GM23338 (cell line): ENCODE data around the gene KCNN3.

Source experiments
- POLR2AphosphoS5 ChIP-seq: IDR thresholded peaks from 2 replicates; pipeline ENCODE4 v1.6.1; 2016; ENCODE audit warnings: antibody characterized with exemption, low read depth
- TF ChIP-seq, protein P1 (sequence below), 2 experiments: fragments of 200-600 bp in 1 of 2; sonication (generic) in 1 of 2; conservative IDR thresholded peaks; 2 replicates each; pipeline versions ENCODE4 v1.5.1 to v1.6.1; 2016 to 2017; ENCODE audit warnings: antibody characterized with exemption in 2 of 2, low read depth in 2 of 2, mild to moderate bottlenecking in 2 of 2, moderate library complexity in 1 of 2

GRCh38 chr1:154698320-154699096 is 171.6 kb downstream of the KCNN3 start:
- TF ChIP-seq, protein P1, sequence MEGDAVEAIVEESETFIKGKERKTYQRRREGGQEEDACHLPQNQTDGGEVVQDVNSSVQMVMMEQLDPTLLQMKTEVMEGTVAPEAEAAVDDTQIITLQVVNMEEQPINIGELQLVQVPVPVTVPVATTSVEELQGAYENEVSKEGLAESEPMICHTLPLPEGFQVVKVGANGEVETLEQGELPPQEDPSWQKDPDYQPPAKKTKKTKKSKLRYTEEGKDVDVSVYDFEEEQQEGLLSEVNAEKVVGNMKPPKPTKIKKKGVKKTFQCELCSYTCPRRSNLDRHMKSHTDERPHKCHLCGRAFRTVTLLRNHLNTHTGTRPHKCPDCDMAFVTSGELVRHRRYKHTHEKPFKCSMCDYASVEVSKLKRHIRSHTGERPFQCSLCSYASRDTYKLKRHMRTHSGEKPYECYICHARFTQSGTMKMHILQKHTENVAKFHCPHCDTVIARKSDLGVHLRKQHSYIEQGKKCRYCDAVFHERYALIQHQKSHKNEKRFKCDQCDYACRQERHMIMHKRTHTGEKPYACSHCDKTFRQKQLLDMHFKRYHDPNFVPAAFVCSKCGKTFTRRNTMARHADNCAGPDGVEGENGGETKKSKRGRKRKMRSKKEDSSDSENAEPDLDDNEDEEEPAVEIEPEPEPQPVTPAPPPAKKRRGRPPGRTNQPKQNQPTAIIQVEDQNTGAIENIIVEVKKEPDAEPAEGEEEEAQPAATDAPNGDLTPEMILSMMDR (conservative IDR thresholded peaks at IDR 0.05; ENCODE audit: low read depth in 2 of 2), result no peak
- no peak for TF ChIP-seq POLR2AphosphoS5
